Activated CD8-positive, alpha-beta memory T cell treated with anti-CD3 and anti-CD28 coated beads for 24 hours (primary cell): ENCODE measurements around the gene TEAD4.

Source experiments
- DNase-seq: peaks from one replicate; pipeline ENCODE4 v3.0.0-alpha.2; 2020

The TEAD4 gene

DNA sequence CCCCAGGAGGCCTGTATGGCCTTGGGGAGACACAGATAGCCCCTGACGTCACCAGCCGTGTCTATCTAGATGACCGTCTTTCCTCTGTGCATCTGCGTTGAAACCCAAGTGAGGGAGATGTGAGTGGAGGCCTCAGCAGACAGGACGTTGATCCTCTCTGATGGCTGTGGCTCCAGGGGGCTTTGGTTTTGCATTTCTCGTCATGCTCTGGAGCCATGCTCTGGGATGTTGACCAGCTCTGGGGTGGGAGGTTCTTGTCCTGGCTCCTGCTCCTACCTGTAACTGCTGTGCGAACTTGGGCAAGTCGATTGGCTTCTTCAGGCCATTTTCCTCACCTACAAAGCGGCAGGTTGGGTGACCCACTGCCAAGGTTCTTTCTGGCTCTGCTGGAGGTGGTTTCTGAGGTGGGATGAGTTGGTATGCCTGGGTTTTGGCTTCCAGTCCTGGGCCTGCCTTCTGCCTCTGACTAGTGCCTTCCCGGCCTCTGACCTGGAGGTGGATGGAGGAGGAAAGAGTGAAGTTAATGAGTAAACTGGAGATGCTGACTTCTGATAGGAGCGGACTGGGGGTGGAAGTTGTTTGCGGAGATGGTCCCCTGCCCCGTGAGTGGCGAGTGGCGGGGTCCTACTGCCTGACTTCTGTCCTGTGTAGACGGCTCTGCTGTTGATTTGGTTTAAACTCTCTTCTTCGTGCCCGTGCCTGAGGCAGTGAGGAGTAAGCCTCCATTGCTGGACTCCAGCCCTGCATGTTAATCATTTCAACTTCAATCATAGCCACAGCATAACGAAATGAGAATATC lies 126.3 kb downstream of the TEAD4 start:
- DNase-seq: no peak

- no peak for DNase-seq
Measured at GRCh38 chr12:3086211-3086610, 127.0 kb downstream of the TEAD4 start.

DNA sequence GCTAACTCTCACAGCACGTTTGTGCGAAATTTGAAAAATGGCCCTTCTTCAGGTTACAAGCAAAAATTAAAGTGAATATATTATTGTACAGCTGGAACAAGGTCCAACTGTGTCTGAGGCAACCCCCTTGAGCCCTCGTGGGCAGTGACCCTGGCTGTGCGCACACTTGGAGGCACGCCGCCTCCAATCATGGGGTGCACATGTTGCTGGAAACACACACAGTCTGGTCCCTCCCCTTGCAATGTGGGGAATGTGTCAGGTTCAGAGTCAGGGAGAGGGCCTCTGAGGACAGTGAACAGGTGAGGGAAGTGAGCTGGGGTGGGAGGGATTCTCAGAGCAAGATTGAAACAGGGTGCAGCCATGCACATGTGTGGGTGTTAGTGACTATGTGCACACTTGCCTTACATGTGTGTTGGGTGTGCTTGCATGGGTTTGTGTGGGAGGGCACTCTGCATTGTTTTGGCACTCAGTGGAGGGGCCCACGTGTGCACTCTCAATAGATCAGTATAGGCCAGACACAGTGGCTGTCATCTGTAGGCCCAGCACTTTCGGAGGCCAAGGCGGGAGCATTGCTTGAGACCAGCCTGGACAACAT lies 127.6 kb downstream of the TEAD4 start:
- DNase-seq: no peak

GRCh38 chr12:3087758-3088650 lies 128.8 kb downstream of the TEAD4 start:
- no peak for DNase-seq

GRCh38 chr12:3089588-3089987 lies 130.4 kb downstream of the TEAD4 start:
- no peak for DNase-seq
